ENCODE measurements around the gene LIG1. TPM values are rescaled to one million over a fixed set of nuclear protein-coding genes. Genes with fewer than 3 reads are reported as not detected.

Gene LIG1
- total RNA-seq, 4 donors from 2014 or later, result 3.7 to 9.2 (median 7.1) TPM

DNA sequence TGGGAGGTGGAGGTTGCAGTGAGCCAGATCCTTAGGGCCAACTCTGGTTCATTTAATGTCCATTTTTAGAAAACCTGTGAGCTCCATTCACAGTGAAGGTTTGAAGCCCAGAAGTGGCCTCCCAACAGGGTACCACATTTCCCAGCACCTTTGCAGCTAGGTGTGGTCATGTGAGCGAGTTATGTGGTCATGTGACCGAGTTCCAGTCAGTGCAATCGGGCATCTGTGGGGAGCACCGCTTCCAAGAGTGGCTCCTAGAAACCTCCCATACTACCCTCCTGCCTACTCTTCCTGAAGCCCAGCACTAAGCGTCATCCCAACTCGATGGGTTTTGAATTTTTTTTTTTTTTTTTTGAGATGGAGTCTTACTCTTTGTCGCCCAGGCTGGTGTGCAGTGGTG is 58.9 kb downstream of the LIG1 start:
- no peaks in the 10 kb centered on the region for H3K27me3 ChIP-seq
- in situ Hi-C loops (cut with MboI; ENCODE audit: low sequenced_read_pairs in 4 of 4) (loop anchor here in 1 of 4 donors (25.0 kb wide), 1 partner anchor 149 kb away; no protein-coding TSS in a partner anchor), intact Hi-C loops (cut with DNase I; ENCODE audit: low total_unique reads) (no loop called here)
- DNase-seq (no peak), ATAC-seq (no peak)
- H3K4me3 ChIP-seq, result peak overlapping the region in 2 of 4 donors; percentile 55 to 66
- H3K9me3 ChIP-seq, result no peaks in the 10 kb centered on the region
- TF ChIP-seq POLR2A (IDR thresholded peaks at IDR 0.05), result no peak
- TF ChIP-seq, protein P1, sequence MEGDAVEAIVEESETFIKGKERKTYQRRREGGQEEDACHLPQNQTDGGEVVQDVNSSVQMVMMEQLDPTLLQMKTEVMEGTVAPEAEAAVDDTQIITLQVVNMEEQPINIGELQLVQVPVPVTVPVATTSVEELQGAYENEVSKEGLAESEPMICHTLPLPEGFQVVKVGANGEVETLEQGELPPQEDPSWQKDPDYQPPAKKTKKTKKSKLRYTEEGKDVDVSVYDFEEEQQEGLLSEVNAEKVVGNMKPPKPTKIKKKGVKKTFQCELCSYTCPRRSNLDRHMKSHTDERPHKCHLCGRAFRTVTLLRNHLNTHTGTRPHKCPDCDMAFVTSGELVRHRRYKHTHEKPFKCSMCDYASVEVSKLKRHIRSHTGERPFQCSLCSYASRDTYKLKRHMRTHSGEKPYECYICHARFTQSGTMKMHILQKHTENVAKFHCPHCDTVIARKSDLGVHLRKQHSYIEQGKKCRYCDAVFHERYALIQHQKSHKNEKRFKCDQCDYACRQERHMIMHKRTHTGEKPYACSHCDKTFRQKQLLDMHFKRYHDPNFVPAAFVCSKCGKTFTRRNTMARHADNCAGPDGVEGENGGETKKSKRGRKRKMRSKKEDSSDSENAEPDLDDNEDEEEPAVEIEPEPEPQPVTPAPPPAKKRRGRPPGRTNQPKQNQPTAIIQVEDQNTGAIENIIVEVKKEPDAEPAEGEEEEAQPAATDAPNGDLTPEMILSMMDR (IDR thresholded peaks at IDR 0.05 in 4 of 5, conservative IDR thresholded peaks at IDR 0.05 in 1 of 5), result no peak
- no peaks in the 10 kb centered on the region for H3K36me3 ChIP-seq
- H3K27ac ChIP-seq, result peak overlapping the region; percentile 90 to 99 (median 96)
- H3K4me1 ChIP-seq, result peaks cover 25 to 34% of the 10 kb centered on the region in 2 donors

DNA sequence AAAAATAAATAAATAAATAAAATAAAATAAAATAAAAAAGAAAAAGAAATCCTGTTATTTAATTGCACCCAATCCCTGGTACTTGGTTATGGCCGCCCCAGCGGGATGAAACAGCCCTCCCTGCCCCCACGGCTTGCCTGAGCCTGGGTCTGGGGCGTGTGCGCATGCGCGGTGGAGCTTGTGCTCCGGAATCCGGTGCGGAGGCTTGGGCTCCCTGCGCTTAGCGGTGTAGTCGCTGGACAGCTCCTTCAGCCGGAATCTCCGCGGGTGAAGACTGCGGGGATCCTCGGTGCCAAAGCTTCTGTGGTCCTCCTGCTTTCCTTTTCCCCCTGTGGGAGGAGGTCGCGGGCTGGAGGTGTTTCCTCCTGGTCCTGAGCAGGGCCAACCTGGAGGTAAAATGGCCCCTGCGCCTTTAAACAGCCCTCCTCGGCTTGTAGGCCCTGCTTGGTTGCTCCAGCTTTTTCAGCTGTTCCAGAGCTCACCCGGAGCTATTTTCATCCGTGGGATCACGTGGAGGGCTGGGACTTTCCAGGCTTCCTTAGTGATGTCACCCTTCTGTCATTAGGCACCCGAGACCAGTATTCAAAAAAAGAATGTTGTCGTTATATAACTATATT is 59.7 kb downstream of the LIG1 start, which contains the start of gene PLA2G4C:
Gene PLA2G4C (minus strand): TSS at position 468 of the 617 bp plus-strand sequence. CDS start 4,288 bp downstream, outside the sequence.
- Histone ChIP-seq H3K9me3 (no peaks in the 10 kb centered on the region), H3K4me1 (peaks cover 25 to 34% of the 10 kb centered on the region in 2 donors), H3K36me3 (no peaks in the 10 kb centered on the region), H3K27me3 (no peaks in the 10 kb centered on the region), H3K4me3 (peak within 1 kb of the TSS; percentile 55 to 66 (median 63)), H3K27ac (peak within 1 kb of the TSS; percentile 90 to 99 (median 96))
- DNase-seq (peak; percentile 84 to 96), ATAC-seq (peak; percentile 93 to 97)
- in situ Hi-C loops (cut with MboI; ENCODE audit: low sequenced_read_pairs in 4 of 4) (loop anchor here in 1 of 4 donors (25.0 kb wide), 1 partner anchor 148 kb away; no protein-coding TSS in a partner anchor), intact Hi-C loops (cut with DNase I; ENCODE audit: low total_unique reads) (no loop called here)
- TF ChIP-seq, protein P1 (IDR thresholded peaks at IDR 0.05 in 4 of 5, conservative IDR thresholded peaks at IDR 0.05 in 1 of 5), result no peak
- peak; percentile 92 for TF ChIP-seq POLR2A (IDR thresholded peaks at IDR 0.05)

DNA sequence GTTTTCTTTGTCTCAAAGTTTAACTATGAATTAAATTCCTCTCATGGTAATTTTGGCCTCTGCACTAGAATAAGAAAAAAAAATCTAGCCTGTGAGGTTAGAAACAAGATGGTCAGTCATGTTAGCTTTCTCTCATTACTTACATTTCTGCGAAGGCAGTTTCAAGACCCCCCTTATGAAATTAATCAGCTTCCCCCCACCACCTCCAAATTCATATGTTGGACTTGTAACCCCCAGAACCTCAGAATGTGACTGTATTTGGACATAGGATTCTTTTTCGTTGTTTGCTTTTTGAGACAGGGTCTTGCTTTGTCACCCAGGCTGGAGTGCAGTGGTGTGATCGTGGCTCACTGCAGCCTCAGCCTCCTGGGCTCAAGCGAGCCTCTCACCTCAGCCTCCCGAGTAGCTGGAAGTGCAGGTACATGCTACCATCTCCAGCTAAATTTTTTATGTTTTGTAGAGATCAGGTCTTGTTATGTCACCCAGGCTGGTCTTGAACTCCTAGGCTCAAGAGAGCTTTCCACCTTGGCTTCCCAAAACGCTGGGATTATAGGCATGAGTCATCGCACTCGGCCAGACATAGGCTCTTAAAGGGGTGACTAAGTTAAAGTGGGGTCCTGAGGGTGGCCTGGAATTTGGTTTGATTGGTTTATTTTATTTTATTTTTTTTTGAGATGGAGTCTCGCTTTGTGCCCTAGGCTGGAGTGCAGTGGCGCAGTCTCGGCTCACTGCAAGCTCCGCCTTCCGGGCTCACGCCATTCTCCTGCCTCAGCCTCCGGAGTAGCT is 61.0 kb downstream of the LIG1 start:
- Histone ChIP-seq H3K4me3 (peak overlapping the region in 3 of 4 donors; percentile 55 to 66 (median 60)), H3K9me3 (no peaks in the 10 kb centered on the region), H3K27me3 (no peaks in the 10 kb centered on the region), H3K36me3 (peaks cover 0 to 10% of the 10 kb centered on the region in 2 donors), H3K4me1 (peaks cover 25 to 34% of the 10 kb centered on the region in 2 donors), H3K27ac (peak overlapping the region; percentile 90 to 99 (median 96))
- ATAC-seq, result no peak
- no peak for TF ChIP-seq POLR2A (IDR thresholded peaks at IDR 0.05)
- TF ChIP-seq, protein P1 (IDR thresholded peaks at IDR 0.05 in 4 of 5, conservative IDR thresholded peaks at IDR 0.05 in 1 of 5), result no peak
- intact Hi-C loops (cut with DNase I; ENCODE audit: low total_unique reads), result loop anchor here (5.0 kb wide), 1 partner anchor 153 kb away; no protein-coding TSS in a partner anchor
- in situ Hi-C loops (cut with MboI; ENCODE audit: low sequenced_read_pairs in 4 of 4), result loop anchor here (5.0 to 25.0 kb wide), 3 partner anchors 43 to 147 kb away; no protein-coding TSS in a partner anchor
- no peak for DNase-seq

DNA sequence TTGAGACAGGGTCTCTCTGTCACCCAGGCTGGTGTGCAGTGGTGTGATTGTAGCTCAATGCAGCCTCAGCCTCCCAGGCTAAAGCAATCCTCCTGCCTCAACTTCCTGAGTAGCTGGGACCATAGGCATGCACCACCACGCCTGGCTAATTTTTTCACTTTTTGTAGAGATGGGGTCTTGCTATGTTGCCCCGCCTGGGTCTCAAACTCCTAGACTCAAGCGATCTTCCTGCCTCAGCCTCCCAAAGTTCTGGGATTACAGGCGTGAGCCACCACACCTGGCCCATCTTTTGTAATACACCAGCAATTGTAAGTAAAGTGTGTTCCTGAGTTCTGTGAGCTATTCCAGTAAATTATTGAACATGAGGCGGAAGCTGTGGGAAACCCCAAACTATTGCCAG is 66.2 kb downstream of the LIG1 start:
- Histone ChIP-seq H3K36me3 (peaks cover 0 to 41% of the 10 kb centered on the region in 2 donors), H3K27ac (no peak overlapping the region), H3K9me3 (no peaks in the 10 kb centered on the region), H3K27me3 (no peaks in the 10 kb centered on the region), H3K4me3 (no peak overlapping the region), H3K4me1 (peaks cover 13 to 20% of the 10 kb centered on the region in 2 donors)
- DNase-seq (no peak), ATAC-seq (no peak)
- intact Hi-C loops (cut with DNase I; ENCODE audit: low total_unique reads) (no loop called here), in situ Hi-C loops (cut with MboI; ENCODE audit: low sequenced_read_pairs in 4 of 4) (loop anchor here in 1 of 4 donors (10.0 to 25.0 kb wide), 2 partner anchors 51 to 142 kb away; no protein-coding TSS in a partner anchor)
- TF ChIP-seq, protein P1 (IDR thresholded peaks at IDR 0.05 in 4 of 5, conservative IDR thresholded peaks at IDR 0.05 in 1 of 5), result no peak
- no peak for TF ChIP-seq POLR2A (IDR thresholded peaks at IDR 0.05)
